EH (cell line): ENCODE results near the gene UBE2E1.
"Not testable (repeated sequence)": the region's sequence is repeated elsewhere in the genome, so short reads cannot be mapped to it uniquely, and the experiment has no call there.

Experiments
- DNase-seq: peaks from one replicate; pipeline ENCODE4 v3.0.0-alpha.2; 2015; ENCODE audit warnings: low read depth

Gene UBE2E1

GRCh38 chr3:23849462-23849861, 43.7 kb downstream of the UBE2E1 start:
- not testable (repeated sequence) for DNase-seq

DNA sequence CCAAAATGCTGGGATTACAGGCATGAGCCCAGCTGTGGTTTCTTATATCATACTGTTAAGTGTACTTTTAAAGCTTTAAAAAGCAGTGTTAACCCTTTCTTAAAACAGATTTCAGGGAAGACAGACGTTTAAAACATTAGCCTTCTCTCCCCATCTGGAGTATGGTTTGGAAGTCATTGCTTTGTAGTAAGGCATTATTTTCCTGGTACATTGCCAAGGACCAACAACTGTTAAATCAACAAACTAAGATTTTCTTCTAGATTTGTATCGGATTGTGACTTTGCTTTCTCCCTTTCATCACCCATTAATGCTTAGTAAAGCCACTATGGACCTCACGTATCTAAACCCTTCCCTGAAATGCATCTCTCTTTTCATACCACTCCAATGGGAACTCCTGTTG, 50.5 kb downstream of the UBE2E1 start:
- DNase-seq: peak; percentile 67

GRCh38 chr3:23859012-23859743, 53.4 kb downstream of the UBE2E1 start:
- DNase-seq: peak; percentile 69

DNA sequence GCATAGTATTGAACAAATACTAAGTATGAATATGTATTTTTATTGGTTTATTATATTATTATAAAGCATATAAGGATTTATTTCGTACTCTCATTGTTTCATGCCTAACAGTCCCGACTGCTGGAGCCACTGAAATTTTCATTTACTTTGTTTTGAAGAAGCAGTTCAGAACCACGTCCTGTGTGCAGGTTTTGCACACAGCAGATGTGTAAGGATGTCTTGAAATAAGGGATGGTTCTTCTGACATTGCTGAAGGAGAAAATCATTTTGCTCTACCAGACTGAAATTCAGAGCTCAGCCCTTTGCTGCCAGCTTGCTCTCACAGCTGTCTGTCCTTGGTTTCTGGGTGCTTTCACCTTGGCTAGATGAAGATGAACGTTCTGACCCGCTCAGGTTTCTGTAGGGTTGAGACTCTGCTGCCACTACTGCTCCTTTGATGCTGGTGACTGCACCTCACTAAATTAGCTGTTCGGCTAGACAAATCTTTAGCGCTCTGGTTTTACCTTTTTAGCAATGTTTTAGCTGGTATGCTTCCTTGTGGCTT, 54.2 kb downstream of the UBE2E1 start:
- no peak for DNase-seq

DNA sequence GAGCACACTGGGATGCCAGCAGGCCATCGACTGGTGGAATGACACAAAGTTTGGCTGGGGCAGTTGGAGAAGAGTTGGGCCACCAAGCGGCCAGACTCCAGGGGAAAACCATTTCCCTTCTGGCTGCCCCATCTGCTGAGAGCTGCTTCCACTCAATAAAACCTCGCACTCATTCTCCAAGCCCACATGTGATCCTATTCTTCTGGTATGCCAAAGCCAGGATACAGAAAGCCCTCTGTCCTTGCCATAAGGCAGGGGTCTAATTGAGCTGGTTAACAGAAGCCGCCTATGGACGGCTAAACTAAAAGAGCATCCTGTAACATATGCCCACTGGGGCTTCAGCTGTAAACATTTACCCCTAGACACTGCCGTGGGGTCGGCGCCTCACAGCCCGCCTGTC, 55.9 kb downstream of the UBE2E1 start:
- no peak for DNase-seq

- peak; percentile 10 for DNase-seq
These were observed 57.3 kb downstream of the UBE2E1 start for GRCh38 chr3:23863060-23863459.

DNA sequence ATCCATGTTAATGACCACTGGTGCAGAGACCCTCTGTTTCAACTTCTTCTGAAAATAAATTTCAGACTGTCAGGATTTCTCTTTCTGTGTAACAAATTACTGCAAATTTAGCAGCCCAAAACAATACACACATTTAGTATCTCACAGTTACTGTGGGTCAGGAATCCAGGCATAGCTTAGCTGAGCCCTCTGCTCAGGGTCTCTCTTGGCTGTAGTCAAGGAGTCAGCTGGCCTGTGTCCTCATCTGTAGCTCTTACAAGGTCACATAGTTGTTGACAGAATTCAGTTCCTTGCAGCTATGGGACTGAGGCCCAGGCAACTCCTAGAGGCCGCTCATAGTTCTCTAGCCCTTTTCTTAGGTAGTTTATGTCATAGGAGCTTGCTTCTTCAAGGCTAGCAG, 59.2 kb downstream of the UBE2E1 start:
- no peak for DNase-seq

GRCh38 chr3:23865595-23866396, 60.0 kb downstream of the UBE2E1 start:
- peak; percentile 77 for DNase-seq

DNA sequence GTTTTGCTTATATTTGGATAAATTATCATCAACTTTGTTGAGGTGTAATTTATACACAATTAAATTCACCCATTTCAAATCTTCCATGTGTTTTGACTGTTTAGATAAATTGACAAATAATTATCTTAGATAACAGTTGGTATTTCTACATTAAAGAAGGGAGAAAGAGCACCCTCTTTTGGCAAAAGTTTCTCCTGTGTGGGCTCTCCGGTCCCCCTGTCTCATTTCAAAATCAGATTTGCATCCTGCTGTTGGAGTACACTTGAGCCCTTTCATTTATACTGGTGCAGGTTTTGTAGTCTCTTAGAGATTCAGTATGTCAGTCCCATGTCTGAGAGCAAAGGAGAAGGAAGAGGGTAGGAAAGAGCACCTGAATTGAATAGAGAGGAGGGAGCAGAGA, 61.6 kb downstream of the UBE2E1 start:
- DNase-seq: no peak

DNA sequence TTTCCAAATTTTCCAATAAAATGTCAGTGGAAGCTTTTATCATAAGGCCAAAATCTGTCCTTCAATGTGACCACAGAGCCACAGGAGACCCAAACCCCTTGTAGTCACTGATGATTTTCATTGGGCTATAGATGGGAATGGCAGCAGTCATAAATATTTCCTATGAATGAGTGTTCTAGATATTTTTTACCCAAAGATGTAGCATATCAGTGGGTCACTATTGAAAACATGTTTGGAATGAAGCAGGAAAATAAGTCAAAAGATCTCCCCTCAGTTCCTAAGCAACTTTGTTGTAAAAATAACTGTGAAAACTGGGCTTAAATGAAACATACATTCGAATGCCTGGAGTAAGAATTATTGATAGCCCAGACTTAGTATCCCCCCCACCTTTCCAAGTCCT, 62.1 kb downstream of the UBE2E1 start:
- peak; percentile 29 for DNase-seq

- no peak for DNase-seq
These were observed 64.4 kb downstream of the UBE2E1 start for GRCh38 chr3:23869977-23870662.

DNA sequence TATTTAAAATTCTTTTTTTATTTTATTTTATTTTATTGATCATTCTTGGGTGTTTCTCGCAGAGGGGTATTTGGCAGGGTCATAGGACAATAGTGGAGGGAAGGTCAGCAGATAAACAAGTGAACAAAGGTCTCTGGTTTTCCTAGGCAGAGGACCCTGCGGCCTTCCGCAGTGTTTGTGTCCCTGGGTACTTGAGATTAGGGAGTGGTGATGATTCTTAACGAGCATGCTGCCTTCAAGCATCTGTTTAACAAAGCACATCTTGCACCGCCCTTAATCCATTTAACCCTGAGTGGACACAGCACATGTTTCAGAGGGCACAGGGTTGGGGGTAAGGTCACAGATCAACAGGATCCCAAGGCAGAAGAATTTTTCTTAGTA, 64.9 kb downstream of the UBE2E1 start:
- DNase-seq: not testable (repeated sequence)

DNA sequence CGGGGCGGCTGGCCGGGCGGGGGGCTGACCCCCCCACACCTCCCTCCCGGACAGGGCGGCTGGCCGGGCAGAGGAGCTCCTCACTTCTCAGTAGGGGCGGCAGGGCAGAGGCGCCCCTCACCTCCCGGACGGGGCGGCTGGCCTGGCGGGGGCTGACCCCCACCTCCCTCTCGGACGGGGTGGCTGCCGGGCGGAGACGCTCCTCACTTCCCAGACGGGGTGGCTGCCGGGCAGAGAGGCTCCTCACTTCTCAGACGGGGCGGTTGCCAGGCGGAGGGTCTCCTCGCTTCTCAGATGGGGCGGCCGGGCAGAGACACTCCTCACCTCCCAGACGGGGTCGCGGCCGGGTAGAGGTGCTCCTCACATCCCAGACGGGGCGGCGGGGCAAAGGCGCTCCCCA, 65.6 kb downstream of the UBE2E1 start:
- DNase-seq: not testable (repeated sequence)

DNA sequence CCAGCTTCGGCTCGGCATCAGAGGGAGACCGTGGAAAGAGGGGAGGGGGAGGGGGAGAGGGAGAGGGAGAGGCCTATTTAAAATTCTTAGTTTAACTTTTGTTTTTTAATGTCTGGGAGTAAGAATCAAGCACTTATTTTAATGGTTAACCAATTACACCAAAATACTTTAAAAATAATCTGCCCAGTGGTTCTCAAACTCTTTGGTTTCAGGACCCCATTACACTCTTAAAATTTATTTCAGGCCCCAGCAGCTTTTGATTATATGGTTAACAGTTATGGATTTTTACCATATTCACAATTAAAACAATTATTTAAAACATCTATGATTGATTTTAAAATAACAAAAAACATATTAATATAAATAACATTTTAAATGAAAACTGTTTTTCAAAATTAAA, 66.6 kb downstream of the UBE2E1 start:
- no peak for DNase-seq

DNA sequence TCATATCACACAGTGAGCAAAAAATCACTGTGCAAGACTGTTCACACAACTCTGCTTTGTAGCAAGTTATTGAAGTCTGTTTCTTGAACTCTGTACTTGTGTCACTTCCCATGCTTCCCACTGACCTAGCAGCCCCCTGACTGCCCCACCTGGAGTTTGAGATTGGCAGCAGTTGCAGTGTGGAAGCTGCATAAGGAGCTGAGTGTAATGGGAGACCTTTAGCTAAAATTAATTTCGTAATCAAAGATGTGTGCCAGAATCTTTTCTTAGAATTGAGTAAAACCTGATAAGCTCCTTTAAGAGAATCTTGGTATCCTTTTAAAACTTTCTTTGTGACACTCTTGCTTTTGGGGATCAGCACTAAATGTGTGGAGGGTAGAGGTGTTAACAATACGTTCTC, 68.2 kb downstream of the UBE2E1 start:
- no peak for DNase-seq

DNA sequence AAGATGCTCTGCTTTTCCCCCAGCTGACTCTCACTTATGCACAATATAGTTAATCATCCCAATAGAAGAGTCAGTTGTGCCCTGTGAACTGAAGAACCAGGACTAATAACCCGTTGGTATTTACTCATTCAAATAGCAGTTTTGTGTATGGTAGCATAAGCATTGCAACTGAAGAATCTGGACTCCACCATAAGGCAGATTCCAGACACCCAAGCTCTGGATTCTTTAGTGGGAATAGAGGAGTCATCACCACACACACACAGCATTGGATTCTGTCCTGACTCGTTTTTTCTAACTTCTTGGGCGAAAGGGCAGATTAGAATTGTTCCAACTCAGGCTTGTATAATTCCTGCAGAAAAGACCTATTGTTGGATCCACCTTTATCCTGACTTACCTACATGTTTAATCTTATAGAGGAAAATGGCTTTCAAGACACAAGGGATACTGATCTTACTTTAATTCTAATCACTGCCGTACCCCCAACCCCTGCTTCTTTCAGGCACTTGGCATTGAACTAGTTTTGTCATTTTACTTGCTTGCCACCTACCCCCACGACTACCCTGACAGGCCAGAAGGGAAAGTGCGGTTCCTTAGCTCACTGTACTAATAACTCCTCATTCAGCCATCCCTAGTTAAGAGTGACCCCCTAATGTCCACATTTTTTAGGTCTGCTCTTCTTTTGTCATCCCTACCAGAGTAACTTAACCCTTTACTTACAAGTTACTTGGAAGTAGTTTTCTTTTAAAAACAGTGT, 68.8 kb downstream of the UBE2E1 start:
- DNase-seq: peak; percentile 87

DNA sequence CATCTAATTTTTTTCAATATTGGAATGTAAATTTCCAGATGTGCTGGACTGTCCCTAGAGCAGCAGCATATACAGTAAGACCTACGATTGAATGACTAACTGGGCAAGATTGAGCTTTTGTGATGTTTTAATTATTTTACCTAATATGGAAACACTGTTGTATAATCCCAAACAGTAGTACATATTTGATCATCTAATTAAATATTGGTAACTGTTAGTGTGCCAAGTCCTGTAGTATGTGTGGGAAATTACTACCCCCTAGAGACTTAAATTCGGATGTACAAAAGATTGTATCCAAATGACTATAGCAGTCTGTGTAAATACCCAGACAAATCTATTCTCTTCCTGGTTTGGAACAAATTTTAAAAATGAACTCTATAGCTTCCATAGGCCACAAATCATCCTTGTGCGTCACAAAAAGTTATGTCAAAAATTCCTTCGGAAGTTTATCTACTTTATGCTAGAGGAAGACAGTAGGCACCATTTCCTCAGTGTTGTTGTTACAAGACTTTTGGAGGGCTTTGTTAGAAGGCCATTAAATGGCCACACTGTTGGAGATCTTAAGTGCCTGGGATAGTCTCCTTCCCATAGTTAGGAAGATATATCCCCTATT, 69.5 kb downstream of the UBE2E1 start:
- peak; percentile 30 for DNase-seq

GRCh38 chr3:23876923-23877322, 71.2 kb downstream of the UBE2E1 start:
- DNase-seq: no peak

- peak; percentile 92 for DNase-seq
These were observed 71.7 kb downstream of the UBE2E1 start for GRCh38 chr3:23877329-23877980.

DNA sequence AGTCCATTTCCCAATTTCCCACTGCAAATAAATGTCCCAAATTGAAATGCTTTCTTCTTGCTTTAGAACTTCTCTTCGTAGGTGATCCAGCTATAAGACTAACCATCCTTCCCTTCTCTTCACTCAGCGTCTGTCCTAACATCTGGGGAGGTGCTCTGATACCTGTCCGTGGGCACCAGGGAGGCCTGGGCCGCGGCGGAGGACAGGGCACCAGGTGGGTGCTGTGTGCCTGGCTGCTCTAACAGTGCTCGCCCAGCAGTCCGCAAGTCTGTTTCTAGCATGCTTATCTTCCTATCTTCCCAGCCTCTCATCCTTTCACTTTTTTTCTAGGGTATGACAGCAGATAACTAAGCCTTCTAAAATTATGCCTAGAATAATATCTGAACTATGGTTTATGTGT, 73.7 kb downstream of the UBE2E1 start:
- DNase-seq: no peak
